OCI-LY7 (cell line): ENCODE measurements around the gene NRROS.

ENCODE experiments used
- EZH2phosphoT487 ChIP-seq: fragments of 200-600 bp; sonication (generic); IDR thresholded peaks from 2 replicates; pipeline ENCODE4 v1.6.1; 2018; ENCODE audit warnings: low read depth, borderline replicate concordance, mild to moderate bottlenecking, mixed run types, antibody characterized with exemption, low read length, moderate library complexity, mixed read lengths
- TF ChIP-seq, protein P1 (sequence below): fragments of 200-600 bp; sonication (generic); conservative IDR thresholded peaks from 2 replicates; pipeline ENCODE4 v1.5.1; 2014; ENCODE audit warnings: mild to moderate bottlenecking, antibody characterized with exemption, low read length, moderate library complexity, mixed read lengths

DNA sequence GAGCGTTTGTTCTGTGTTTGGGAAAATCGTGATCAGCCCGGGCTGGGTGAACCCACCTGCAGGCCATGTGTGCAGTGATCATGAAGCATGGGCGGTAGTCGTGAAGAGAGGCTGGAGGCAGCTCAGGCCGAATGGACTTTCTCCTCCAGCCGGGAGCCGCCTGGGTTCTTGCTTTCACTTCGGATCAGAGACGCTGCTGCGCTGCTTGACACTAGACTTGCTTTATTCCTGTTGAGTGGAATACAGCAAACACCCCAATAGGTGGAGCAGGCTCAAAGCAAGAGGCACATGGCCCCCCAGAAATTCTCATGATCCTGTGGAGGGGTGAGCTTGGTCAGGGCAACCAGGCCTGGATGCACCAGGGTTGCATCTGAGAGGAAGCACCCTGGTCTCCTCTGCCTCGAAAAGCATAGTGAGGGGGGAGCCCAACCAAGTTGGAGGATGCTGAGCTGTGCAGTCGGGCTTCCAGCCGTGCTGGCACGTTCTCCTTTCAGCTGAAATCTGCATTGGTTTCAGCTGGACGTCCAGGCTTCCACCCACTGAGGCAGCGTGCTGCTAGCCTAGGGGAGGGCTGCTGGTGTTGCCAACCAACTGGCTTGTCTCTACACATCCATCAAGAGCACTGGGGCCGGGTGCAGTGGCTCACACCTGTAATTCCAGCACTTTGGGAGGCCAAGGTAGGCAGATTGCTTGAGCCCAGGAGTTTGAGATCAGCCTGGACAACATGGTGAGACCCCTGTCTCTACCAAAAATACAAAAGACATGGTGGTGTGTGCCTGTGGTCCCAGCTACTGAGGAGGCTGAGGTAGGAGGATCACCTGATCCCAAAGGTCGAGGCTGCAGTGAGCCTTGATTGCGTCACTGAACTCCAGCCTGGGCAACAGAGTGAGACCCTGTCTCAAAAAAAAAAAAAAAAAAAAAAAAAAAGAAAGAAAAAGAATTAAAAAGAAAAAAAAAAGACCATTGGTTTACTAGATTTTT, 2.8 kb upstream of the NRROS start:
- TF ChIP-seq, protein P1, sequence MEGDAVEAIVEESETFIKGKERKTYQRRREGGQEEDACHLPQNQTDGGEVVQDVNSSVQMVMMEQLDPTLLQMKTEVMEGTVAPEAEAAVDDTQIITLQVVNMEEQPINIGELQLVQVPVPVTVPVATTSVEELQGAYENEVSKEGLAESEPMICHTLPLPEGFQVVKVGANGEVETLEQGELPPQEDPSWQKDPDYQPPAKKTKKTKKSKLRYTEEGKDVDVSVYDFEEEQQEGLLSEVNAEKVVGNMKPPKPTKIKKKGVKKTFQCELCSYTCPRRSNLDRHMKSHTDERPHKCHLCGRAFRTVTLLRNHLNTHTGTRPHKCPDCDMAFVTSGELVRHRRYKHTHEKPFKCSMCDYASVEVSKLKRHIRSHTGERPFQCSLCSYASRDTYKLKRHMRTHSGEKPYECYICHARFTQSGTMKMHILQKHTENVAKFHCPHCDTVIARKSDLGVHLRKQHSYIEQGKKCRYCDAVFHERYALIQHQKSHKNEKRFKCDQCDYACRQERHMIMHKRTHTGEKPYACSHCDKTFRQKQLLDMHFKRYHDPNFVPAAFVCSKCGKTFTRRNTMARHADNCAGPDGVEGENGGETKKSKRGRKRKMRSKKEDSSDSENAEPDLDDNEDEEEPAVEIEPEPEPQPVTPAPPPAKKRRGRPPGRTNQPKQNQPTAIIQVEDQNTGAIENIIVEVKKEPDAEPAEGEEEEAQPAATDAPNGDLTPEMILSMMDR, result no peak
- no peak for TF ChIP-seq EZH2phosphoT487
